HEK293 (cell line): Measurements from ENCODE around the gene KLRG1.

Source experiments
- SP7 ChIP-seq: fragments of 450-650 bp; formaldehyde crosslinking; IDR thresholded peaks from 2 replicates; pipeline ENCODE4 v1.5.1; 2016; ENCODE audit warnings: missing biosample characterization, missing genetic modification characterization
- ZNF140 ChIP-seq: fragments of 450-650 bp; formaldehyde crosslinking; IDR thresholded peaks from 2 replicates; pipeline ENCODE4 v1.5.1; 2016; ENCODE audit warnings: missing biosample characterization, missing genetic modification characterization
- ZNF660 ChIP-seq: fragments of 450-650 bp; IDR thresholded peaks from 2 replicates; pipeline ENCODE4 v1.5.1; 2018; ENCODE audit warnings: missing biosample characterization, mild to moderate bottlenecking, missing genetic modification characterization
- TF ChIP-seq, protein P1 (sequence below): fragments of 450-650 bp; formaldehyde crosslinking; IDR thresholded peaks from 2 replicates; pipeline ENCODE4 v1.5.1; 2016; ENCODE audit warnings: missing biosample characterization, missing genetic modification characterization

DNA sequence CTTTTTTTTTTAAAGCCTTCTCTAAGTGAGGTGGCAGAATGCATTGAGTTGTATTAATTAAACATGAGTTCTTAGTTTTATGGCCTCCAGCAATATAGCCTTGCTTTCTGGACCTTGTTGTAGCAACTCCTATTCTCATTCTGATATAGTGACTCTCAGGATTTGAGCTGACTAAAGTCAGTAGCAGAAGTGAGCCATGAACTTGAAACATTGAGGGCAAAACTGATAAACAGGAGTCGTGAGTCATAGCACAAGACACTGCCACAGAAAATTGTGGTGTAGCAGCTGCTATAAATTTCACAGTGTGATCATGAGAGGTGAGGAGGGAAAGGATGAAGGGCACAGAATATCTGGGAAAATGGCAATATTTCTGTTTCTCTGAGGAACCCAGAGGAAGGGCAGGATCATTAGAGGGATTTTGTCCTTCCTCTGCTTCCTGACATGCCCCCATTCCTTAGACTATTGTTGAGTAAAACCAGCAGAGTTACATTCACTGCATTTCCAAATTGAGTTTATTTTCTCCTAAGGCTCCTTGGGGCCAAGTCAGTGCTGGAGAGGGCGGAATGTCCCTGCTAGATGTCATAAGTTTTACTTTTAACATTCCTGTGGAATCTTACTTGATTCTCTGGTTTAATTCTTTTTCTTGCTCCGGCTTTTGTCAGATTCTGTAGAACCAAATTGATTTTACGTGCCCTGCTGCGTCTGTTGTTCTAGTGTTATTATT is 7.5 kb downstream of the KLRG1 start:
- TF ChIP-seq ZNF140 (tag by site-specific recombination) (no peak), ZNF660 (tag by site-specific recombination) (no peak), SP7 (tag by site-specific recombination) (no peak)
- TF ChIP-seq, protein P1, sequence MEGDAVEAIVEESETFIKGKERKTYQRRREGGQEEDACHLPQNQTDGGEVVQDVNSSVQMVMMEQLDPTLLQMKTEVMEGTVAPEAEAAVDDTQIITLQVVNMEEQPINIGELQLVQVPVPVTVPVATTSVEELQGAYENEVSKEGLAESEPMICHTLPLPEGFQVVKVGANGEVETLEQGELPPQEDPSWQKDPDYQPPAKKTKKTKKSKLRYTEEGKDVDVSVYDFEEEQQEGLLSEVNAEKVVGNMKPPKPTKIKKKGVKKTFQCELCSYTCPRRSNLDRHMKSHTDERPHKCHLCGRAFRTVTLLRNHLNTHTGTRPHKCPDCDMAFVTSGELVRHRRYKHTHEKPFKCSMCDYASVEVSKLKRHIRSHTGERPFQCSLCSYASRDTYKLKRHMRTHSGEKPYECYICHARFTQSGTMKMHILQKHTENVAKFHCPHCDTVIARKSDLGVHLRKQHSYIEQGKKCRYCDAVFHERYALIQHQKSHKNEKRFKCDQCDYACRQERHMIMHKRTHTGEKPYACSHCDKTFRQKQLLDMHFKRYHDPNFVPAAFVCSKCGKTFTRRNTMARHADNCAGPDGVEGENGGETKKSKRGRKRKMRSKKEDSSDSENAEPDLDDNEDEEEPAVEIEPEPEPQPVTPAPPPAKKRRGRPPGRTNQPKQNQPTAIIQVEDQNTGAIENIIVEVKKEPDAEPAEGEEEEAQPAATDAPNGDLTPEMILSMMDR (tag by site-specific recombination), result no peak
